HG03095 (cell line): ENCODE results near the gene DLGAP3.

Experiments
- ATAC-seq: cut with Tn5 transposase; IDR thresholded peaks from one replicate; pipeline ENCODE4 v1.9.1; 2021; ENCODE audit warnings: moderate library complexity; ENCODE audit not compliant: unreplicated experiment

DLGAP3 gene

GRCh38 chr1:34868230-34869049 is 61.0 kb downstream of the DLGAP3 start:
- ATAC-seq: no peak

GRCh38 chr1:34867415-34867814 is 62.0 kb downstream of the DLGAP3 start:
- ATAC-seq: no peak

GRCh38 chr1:34866762-34867109 is 62.7 kb downstream of the DLGAP3 start:
- ATAC-seq: peak; percentile 3

- ATAC-seq: peak; percentile 64
Observed at GRCh38 chr1:34865981-34866761, 63.3 kb downstream of the DLGAP3 start.

- ATAC-seq: no peak
Observed at GRCh38 chr1:34865573-34865972, 63.9 kb downstream of the DLGAP3 start.

GRCh38 chr1:34864759-34865158 is 64.7 kb downstream of the DLGAP3 start:
- no peak for ATAC-seq

GRCh38 chr1:34863501-34863900 is 65.9 kb downstream of the DLGAP3 start:
- no peak for ATAC-seq

GRCh38 chr1:34859446-34860200 is 69.8 kb downstream of the DLGAP3 start, which contains the start of gene SMIM12:
SMIM12 (minus strand) TSS chr1:34859749; CDS start chr1:34855977, 3,772 bp downstream.
- peak; percentile 85 for ATAC-seq

- ATAC-seq: no peak
Observed at GRCh38 chr1:34858901-34859445, 70.5 kb downstream of the DLGAP3 start.

GRCh38 chr1:34856697-34857096 is 72.8 kb downstream of the DLGAP3 start:
- ATAC-seq: no peak

GRCh38 chr1:34852677-34853217 is 76.7 kb downstream of the DLGAP3 start:
- peak; percentile 83 for ATAC-seq

- ATAC-seq: no peak
Observed at GRCh38 chr1:34851431-34852105, 77.9 kb downstream of the DLGAP3 start.

GRCh38 chr1:34850382-34850781 is 79.1 kb downstream of the DLGAP3 start:
- ATAC-seq: no peak

GRCh38 chr1:34847094-34847493 is 82.4 kb downstream of the DLGAP3 start:
- ATAC-seq: no peak

GRCh38 chr1:34846265-34846664 is 83.2 kb downstream of the DLGAP3 start:
- ATAC-seq: no peak

- no peak for ATAC-seq
Observed at GRCh38 chr1:34845131-34845901, 84.1 kb downstream of the DLGAP3 start.

- ATAC-seq: no peak
Observed at GRCh38 chr1:34844252-34844634, 85.2 kb downstream of the DLGAP3 start.

- ATAC-seq: no peak
Observed at GRCh38 chr1:34843392-34844251, 85.8 kb downstream of the DLGAP3 start.

GRCh38 chr1:34842952-34843371 is 86.5 kb downstream of the DLGAP3 start:
- no peak for ATAC-seq
